Measurements from ENCODE around the gene P3H2. TPM values are rescaled to one million over a fixed set of nuclear protein-coding genes. Genes with fewer than 3 reads are reported as not detected.

P3H2 gene
- total and polyA plus RNA-seq, 9 donors, result 30.8 to 74.7 (median 56.9) TPM

GRCh38 chr3:190027116-190027515, 93.6 kb downstream of the P3H2 start:
- Histone ChIP-seq H3K36me3 (ENCODE audit: control insufficient read depth, insufficient read depth, low read length) (no peaks in the 10 kb centered on the region), H3K4me3 (ENCODE audit: low read length) (no peak overlapping the region), H3K9me3 (replicated peaks; ENCODE audit: control insufficient read depth, low read depth, low read length) (no peaks in the 10 kb centered on the region), H3K27ac (ENCODE audit: low read length) (no peak overlapping the region), H3K4me1 (ENCODE audit: control insufficient read depth, insufficient read depth, low read length) (no peaks in the 10 kb centered on the region), H3K27me3 (ENCODE audit: control insufficient read depth, insufficient read depth, low read length) (no peaks in the 10 kb centered on the region)
- DNase-seq, result no peak
- WGBS (ENCODE audit: insufficient coverage), result no CpG with 5 or more reads among the region's 3 CpGs

DNA sequence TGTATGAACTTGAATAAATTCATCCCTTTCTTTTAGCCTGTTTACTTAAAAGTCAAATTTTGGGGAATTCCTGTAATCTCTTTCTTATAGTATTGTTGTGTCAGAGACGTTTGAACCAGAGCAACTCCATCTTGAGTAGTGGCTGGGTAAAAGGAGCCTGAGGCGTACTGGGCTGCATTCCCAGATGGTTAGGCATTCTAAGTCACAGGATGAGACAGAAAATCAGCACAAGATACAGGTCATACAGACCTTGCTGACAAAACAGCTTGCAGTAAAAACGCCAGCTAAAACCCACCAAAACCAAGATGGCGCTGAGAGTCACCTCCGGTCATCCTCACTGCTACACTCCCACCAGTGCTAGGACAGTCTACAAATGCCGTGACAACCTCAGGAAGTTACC, 94.5 kb downstream of the P3H2 start:
- H3K9me3 ChIP-seq (replicated peaks; ENCODE audit: control insufficient read depth, low read depth, low read length), result no peaks in the 10 kb centered on the region
- H3K4me1 ChIP-seq (ENCODE audit: control insufficient read depth, insufficient read depth, low read length), result no peaks in the 10 kb centered on the region
- no peak overlapping the region for H3K27ac ChIP-seq (ENCODE audit: low read length)
- no peak overlapping the region for H3K4me3 ChIP-seq (ENCODE audit: low read length)
- no peaks in the 10 kb centered on the region for H3K36me3 ChIP-seq (ENCODE audit: control insufficient read depth, insufficient read depth, low read length)
- DNase-seq, result no peak
- WGBS (ENCODE audit: insufficient coverage), result 96% methylated on average over 4 of the region's 6 CpGs
- H3K27me3 ChIP-seq (ENCODE audit: control insufficient read depth, insufficient read depth, low read length), result no peaks in the 10 kb centered on the region

DNA sequence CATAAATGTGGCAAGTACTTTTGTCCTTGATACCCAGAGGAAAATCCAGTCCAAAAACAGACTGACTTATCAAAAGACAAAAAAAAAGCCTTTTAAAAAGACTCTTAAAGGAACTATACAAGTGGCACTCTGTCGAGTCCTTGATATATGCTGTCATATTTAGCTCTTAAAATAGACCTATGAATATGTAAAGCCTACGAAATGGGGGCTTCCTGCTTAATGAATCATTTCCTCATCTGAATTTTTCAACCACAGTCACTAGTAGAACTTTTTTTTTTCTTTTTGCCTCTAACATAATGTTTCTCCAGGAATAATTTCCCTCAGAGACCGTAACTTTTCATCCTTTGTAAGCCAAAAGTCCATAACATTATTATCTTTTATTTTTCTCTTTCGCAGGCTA, 95.8 kb downstream of the P3H2 start:
- no peak for DNase-seq
- Histone ChIP-seq H3K36me3 (ENCODE audit: control insufficient read depth, insufficient read depth, low read length) (no peaks in the 10 kb centered on the region), H3K4me1 (ENCODE audit: control insufficient read depth, insufficient read depth, low read length) (no peaks in the 10 kb centered on the region), H3K4me3 (ENCODE audit: low read length) (no peak overlapping the region), H3K27ac (ENCODE audit: low read length) (no peak overlapping the region), H3K9me3 (replicated peaks; ENCODE audit: control insufficient read depth, low read depth, low read length) (no peaks in the 10 kb centered on the region), H3K27me3 (ENCODE audit: control insufficient read depth, insufficient read depth, low read length) (no peaks in the 10 kb centered on the region)
- no CpG with 5 or more reads among the region's 4 CpGs for WGBS (ENCODE audit: insufficient coverage)

DNA sequence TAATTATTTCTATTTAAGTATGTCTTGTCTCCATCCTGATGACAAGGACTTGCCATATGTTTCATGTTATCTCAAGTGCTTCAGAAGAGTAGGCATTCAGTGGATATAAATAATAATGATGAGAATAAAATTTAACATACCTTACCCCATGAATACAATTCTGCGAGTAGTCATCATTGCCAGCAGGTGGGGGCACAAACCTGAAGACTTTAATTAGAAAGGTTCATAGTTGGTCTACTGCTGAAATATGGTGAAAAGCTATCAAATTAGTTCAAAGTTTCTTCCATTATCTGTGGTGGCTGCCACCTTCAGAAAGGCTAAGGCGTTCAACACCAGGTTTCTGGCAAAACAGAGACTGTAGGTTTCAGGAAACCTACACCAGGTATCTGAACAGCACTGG, 100.9 kb downstream of the P3H2 start:
- WGBS (ENCODE audit: insufficient coverage), result no CpG with 5 or more reads among the region's 2 CpGs
- Histone ChIP-seq H3K27me3 (ENCODE audit: control insufficient read depth, insufficient read depth, low read length) (no peaks in the 10 kb centered on the region), H3K4me1 (ENCODE audit: control insufficient read depth, insufficient read depth, low read length) (peaks cover 23% of the 10 kb centered on the region), H3K4me3 (ENCODE audit: low read length) (no peak overlapping the region), H3K27ac (ENCODE audit: low read length) (no peak overlapping the region), H3K36me3 (ENCODE audit: control insufficient read depth, insufficient read depth, low read length) (no peaks in the 10 kb centered on the region), H3K9me3 (replicated peaks; ENCODE audit: control insufficient read depth, low read depth, low read length) (no peaks in the 10 kb centered on the region)
- no peak for DNase-seq

- H3K27ac ChIP-seq (ENCODE audit: low read length), result peak overlapping the region; percentile 32
- no peaks in the 10 kb centered on the region for H3K9me3 ChIP-seq (replicated peaks; ENCODE audit: control insufficient read depth, low read depth, low read length)
- H3K4me1 ChIP-seq (ENCODE audit: control insufficient read depth, insufficient read depth, low read length), result peaks cover 30% of the 10 kb centered on the region
- DNase-seq, result no peak
- H3K4me3 ChIP-seq (ENCODE audit: low read length), result no peak overlapping the region
- no CpG with 5 or more reads among the region's 2 CpGs for WGBS (ENCODE audit: insufficient coverage)
- H3K27me3 ChIP-seq (ENCODE audit: control insufficient read depth, insufficient read depth, low read length), result no peaks in the 10 kb centered on the region
- H3K36me3 ChIP-seq (ENCODE audit: control insufficient read depth, insufficient read depth, low read length), result no peaks in the 10 kb centered on the region
Measured at GRCh38 chr3:190019006-190019405, 101.7 kb downstream of the P3H2 start.

DNA sequence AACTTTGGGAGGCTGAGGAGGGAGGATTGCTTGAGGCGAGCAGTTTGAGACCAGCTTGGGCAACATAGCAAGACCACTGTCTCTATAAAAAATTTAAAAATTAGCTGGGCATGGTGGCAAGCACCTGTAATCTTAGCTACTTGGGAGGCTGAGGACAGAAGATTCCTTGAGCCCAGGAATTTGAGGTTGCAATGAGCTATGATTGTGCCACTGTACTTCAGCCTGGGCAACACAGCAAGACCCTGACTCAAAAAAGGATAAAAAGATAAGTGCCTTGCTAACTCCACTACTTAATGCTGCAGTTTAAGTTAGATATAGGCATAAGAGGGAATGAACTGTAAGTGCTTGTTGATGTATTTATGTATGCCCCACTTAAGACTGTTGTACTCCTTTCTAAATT, 102.2 kb downstream of the P3H2 start:
- H3K9me3 ChIP-seq (replicated peaks; ENCODE audit: control insufficient read depth, low read depth, low read length), result no peaks in the 10 kb centered on the region
- H3K4me3 ChIP-seq (ENCODE audit: low read length), result no peak overlapping the region
- no peaks in the 10 kb centered on the region for H3K27me3 ChIP-seq (ENCODE audit: control insufficient read depth, insufficient read depth, low read length)
- peak overlapping the region; percentile 63 for H3K27ac ChIP-seq (ENCODE audit: low read length)
- H3K4me1 ChIP-seq (ENCODE audit: control insufficient read depth, insufficient read depth, low read length), result peaks cover 32% of the 10 kb centered on the region
- no peak for DNase-seq
- no CpG with 5 or more reads among the region's 1 CpG for WGBS (ENCODE audit: insufficient coverage)
- H3K36me3 ChIP-seq (ENCODE audit: control insufficient read depth, insufficient read depth, low read length), result no peaks in the 10 kb centered on the region

DNA sequence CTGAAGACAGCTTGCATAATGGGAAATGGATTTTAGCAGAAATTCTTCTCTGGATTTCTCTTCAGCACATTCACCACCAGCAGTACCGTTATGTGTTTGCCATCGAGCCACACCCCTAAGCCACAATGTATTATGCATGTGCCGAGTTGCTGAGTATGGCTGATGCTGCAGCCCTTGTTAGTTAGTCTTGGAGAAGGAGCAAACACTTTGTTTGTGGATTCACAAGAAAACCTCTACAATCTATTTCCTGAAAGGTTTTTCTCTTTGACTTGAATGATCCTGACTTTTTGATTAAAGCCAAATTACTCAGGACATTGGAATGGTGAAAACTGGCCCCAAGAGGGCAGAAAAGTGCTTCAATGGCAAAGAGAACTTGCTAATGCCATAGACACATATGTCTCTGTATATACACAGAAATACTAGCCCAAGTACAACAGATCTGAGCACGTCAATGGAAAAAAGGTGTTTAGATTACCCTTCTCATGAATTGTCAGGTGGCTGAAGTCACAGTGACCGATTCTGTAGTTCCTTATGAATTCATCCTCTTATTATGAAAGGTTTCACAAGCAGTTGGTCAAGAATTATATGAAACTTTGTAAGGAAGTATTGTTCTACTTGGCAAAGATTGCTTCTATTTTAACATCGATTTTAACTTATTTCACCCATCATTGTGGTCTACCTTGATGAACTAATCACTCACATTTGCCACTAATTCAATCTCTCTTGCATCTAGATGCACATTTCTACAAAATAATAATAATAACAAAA, 103.0 kb downstream of the P3H2 start:
- H3K36me3 ChIP-seq (ENCODE audit: control insufficient read depth, insufficient read depth, low read length), result no peaks in the 10 kb centered on the region
- H3K27ac ChIP-seq (ENCODE audit: low read length), result peak overlapping the region; percentile 63
- H3K27me3 ChIP-seq (ENCODE audit: control insufficient read depth, insufficient read depth, low read length), result no peaks in the 10 kb centered on the region
- peaks cover 37% of the 10 kb centered on the region for H3K4me1 ChIP-seq (ENCODE audit: control insufficient read depth, insufficient read depth, low read length)
- peak; percentile 75 for DNase-seq
- no peaks in the 10 kb centered on the region for H3K9me3 ChIP-seq (replicated peaks; ENCODE audit: control insufficient read depth, low read depth, low read length)
- no peak overlapping the region for H3K4me3 ChIP-seq (ENCODE audit: low read length)
- WGBS (ENCODE audit: insufficient coverage), result no CpG with 5 or more reads among the region's 6 CpGs

GRCh38 chr3:190016966-190017365, 103.7 kb downstream of the P3H2 start:
- H3K4me1 ChIP-seq (ENCODE audit: control insufficient read depth, insufficient read depth, low read length), result peaks cover 42% of the 10 kb centered on the region
- DNase-seq, result peak; percentile 76
- H3K9me3 ChIP-seq (replicated peaks; ENCODE audit: control insufficient read depth, low read depth, low read length), result no peaks in the 10 kb centered on the region
- no peaks in the 10 kb centered on the region for H3K36me3 ChIP-seq (ENCODE audit: control insufficient read depth, insufficient read depth, low read length)
- H3K27ac ChIP-seq (ENCODE audit: low read length), result peak overlapping the region; percentile 63
- no peaks in the 10 kb centered on the region for H3K27me3 ChIP-seq (ENCODE audit: control insufficient read depth, insufficient read depth, low read length)
- no peak overlapping the region for H3K4me3 ChIP-seq (ENCODE audit: low read length)

DNA sequence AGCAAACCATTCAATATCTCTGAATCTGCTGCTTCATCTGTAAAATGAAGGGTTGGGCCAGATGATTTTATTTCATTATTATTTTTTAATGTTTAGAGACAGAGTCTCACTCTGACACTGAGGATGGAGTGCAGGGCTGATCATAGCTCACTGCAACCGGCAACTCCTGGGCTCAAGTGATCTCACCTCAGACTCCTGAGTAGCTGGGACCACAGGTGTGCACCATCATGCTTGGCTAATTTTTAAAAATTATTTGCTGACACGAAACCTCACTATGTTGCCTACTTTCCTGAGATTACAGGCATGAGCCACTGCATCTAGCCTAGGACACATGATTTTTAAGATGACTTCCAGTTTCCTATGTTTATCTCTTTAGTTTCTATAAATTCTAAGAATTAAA, 105.8 kb downstream of the P3H2 start:
- H3K4me1 ChIP-seq (ENCODE audit: control insufficient read depth, insufficient read depth, low read length), result peaks cover 42% of the 10 kb centered on the region
- H3K27ac ChIP-seq (ENCODE audit: low read length), result peak overlapping the region; percentile 14
- no peaks in the 10 kb centered on the region for H3K27me3 ChIP-seq (ENCODE audit: control insufficient read depth, insufficient read depth, low read length)
- WGBS (ENCODE audit: insufficient coverage), result 72% methylated on average over 2 of the region's 2 CpGs
- no peaks in the 10 kb centered on the region for H3K9me3 ChIP-seq (replicated peaks; ENCODE audit: control insufficient read depth, low read depth, low read length)
- H3K4me3 ChIP-seq (ENCODE audit: low read length), result no peak overlapping the region
- no peak for DNase-seq
- H3K36me3 ChIP-seq (ENCODE audit: control insufficient read depth, insufficient read depth, low read length), result no peaks in the 10 kb centered on the region

- no peaks in the 10 kb centered on the region for H3K9me3 ChIP-seq (replicated peaks; ENCODE audit: control insufficient read depth, low read depth, low read length)
- H3K4me3 ChIP-seq (ENCODE audit: low read length), result no peak overlapping the region
- DNase-seq, result no peak
- H3K27me3 ChIP-seq (ENCODE audit: control insufficient read depth, insufficient read depth, low read length), result no peaks in the 10 kb centered on the region
- WGBS (ENCODE audit: insufficient coverage), result 68% methylated on average over 3 of the region's 7 CpGs
- peaks cover 44% of the 10 kb centered on the region for H3K4me1 ChIP-seq (ENCODE audit: control insufficient read depth, insufficient read depth, low read length)
- peak overlapping the region; percentile 17 for H3K27ac ChIP-seq (ENCODE audit: low read length)
- H3K36me3 ChIP-seq (ENCODE audit: control insufficient read depth, insufficient read depth, low read length), result no peaks in the 10 kb centered on the region
Measured at GRCh38 chr3:190013943-190014924, 106.5 kb downstream of the P3H2 start.

Data from muscle of leg (tissue), 11 donors.